ENCODE data around the gene CSMD2. TPM values are rescaled to one million over a fixed set of nuclear protein-coding genes. Genes with fewer than 3 reads are reported as not detected.

CSMD2 gene
- total RNA-seq, 2 donors from 2014 or later: not detected

DNA sequence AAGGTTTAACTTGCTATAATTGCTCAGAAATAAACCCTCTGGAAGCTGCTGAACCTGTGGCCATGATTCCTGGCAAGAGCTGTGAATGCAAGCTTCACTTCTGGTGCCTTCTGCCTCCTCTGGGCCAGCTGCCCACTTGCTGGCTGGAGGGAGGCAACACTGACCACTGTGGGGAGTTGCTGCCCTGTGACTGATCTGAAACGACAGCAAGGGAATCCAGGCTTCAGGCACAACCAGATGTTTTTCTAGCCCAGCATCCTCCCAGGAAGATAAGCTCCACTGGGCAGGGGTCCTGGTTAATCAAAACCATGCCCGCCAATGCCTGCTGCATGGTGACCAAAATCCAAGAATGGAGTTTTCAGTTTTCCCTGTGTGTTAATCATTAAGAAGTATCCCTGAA lies 481.1 kb downstream of the CSMD2 start:
- DNase-seq (no peak), ATAC-seq (no peak)
- Mint-ChIP-seq H3K27ac (no peak overlapping the region), H3K4me3 (no peak overlapping the region), H3K27me3 (peaks cover 60% of the 10 kb centered on the region), H3K36me3 (ENCODE audit: low read depth) (peaks cover 3% of the 10 kb centered on the region), H3K4me1 (peaks cover 2% of the 10 kb centered on the region)
- no peaks in the 10 kb centered on the region for H3K9me3 ChIP-seq (ENCODE audit: control insufficient read depth, low read length, poor library complexity, severe bottlenecking)

DNA sequence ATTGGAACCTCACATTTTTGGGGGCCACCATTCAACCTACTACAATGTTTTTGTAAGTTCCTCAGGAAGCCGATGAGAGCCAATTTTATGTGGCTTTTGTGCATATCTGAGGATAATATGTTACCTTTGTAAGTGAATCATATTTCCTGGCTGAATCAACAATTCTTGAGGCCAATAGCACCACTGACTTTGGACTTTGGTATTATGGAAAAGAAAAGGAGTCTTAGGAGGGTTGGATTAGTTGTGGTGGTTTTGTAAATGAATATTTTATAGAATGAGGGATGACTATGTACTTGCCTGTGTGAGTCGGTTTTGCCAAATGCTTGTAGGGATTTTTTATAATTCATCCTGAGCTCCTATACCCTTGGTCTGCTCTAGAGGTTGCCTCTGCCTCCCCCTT lies 482.7 kb downstream of the CSMD2 start:
- no peak overlapping the region for H3K27ac Mint-ChIP-seq
- no peaks in the 10 kb centered on the region for H3K9me3 ChIP-seq (ENCODE audit: control insufficient read depth, low read length, poor library complexity, severe bottlenecking)
- peaks cover 52% of the 10 kb centered on the region for H3K27me3 Mint-ChIP-seq
- H3K4me1 Mint-ChIP-seq: peaks cover 2% of the 10 kb centered on the region
- no peak for DNase-seq
- H3K36me3 Mint-ChIP-seq (ENCODE audit: low read depth): peaks cover 3% of the 10 kb centered on the region
- H3K4me3 Mint-ChIP-seq: no peak overlapping the region
- no peak for ATAC-seq

DNA sequence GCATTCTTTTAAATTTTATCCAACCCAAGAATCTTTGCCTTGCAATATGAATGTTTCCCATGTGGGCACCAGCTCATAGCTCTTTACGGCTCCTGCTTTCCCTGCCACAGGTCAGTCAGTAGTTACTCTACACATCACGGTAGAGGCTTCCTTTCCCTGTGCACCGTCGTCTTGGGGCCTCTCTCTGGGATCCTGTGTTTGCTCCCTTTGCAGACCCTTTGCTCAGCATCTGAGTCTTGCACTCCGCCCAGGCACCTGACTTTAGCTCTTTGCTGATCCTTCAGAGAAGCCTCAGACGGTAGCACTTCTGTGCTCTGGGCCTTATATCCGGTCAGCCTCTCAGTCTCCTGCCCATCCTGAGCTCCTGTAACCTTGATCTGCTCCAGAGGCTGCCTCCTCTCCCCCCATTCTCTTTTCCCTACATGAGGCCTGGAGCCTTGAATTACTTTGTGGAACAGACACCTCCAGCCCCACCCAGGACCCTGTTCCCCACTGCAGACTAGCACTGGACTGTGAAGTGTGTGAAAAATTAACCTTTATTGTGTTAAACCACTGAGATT lies 484.7 kb downstream of the CSMD2 start:
- Mint-ChIP-seq H3K36me3 (ENCODE audit: low read depth) (peaks cover 3% of the 10 kb centered on the region), H3K4me3 (no peak overlapping the region), H3K27ac (no peak overlapping the region), H3K27me3 (peaks cover 31% of the 10 kb centered on the region), H3K4me1 (peaks cover 2% of the 10 kb centered on the region)
- ATAC-seq: no peak
- no peak for DNase-seq
- H3K9me3 ChIP-seq (ENCODE audit: control insufficient read depth, low read length, poor library complexity, severe bottlenecking): no peaks in the 10 kb centered on the region

DNA sequence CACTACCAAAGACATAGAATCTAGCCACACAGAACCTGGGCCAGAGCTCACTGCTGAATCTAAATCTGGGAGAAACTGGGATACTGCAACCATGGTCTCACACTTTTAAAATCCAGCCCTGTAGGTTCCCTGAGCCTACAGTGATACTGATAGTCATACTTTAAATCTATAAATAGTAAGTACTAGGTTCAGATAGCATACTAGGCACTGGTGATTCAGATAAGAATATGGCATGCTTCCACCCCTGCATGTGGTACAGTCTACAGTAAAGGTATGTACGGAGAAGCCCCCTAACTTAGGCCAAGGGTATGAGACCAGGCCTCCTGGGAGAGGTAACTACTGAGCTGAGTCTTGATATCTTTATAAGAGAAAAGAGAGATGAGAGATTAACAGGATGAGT lies 494.5 kb downstream of the CSMD2 start:
- Mint-ChIP-seq H3K27ac (no peak overlapping the region), H3K36me3 (ENCODE audit: low read depth) (no peaks in the 10 kb centered on the region), H3K4me1 (no peaks in the 10 kb centered on the region), H3K4me3 (no peak overlapping the region), H3K27me3 (peaks cover 35% of the 10 kb centered on the region)
- no peak for DNase-seq
- no peaks in the 10 kb centered on the region for H3K9me3 ChIP-seq (ENCODE audit: control insufficient read depth, low read length, poor library complexity, severe bottlenecking)
- ATAC-seq: no peak

DNA sequence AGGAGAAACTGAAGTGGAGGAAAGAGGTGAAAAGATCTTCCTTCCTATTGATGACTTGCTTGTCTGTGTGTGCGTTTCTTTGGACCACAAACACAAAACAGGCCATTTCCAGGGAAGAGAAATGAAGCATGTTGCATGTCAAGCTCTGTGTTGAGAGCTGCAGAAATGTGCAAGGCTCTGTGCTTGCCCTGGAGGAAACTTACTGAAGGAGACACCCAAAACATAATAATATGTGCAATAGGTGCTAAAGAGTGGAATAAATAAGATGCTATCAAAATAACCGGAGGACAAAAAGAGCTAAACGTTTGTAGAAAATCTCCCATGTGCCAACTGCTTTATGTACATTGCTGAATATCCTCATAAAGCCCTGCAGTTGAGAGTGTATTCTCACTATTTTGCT lies 496.3 kb downstream of the CSMD2 start:
- ATAC-seq (no peak), DNase-seq (no peak)
- no peaks in the 10 kb centered on the region for H3K4me1 Mint-ChIP-seq
- peaks cover 37% of the 10 kb centered on the region for H3K27me3 Mint-ChIP-seq
- no peaks in the 10 kb centered on the region for H3K36me3 Mint-ChIP-seq (ENCODE audit: low read depth)
- H3K27ac Mint-ChIP-seq: no peak overlapping the region
- no peaks in the 10 kb centered on the region for H3K9me3 ChIP-seq (ENCODE audit: control insufficient read depth, low read length, poor library complexity, severe bottlenecking)
- H3K4me3 Mint-ChIP-seq: no peak overlapping the region

DNA sequence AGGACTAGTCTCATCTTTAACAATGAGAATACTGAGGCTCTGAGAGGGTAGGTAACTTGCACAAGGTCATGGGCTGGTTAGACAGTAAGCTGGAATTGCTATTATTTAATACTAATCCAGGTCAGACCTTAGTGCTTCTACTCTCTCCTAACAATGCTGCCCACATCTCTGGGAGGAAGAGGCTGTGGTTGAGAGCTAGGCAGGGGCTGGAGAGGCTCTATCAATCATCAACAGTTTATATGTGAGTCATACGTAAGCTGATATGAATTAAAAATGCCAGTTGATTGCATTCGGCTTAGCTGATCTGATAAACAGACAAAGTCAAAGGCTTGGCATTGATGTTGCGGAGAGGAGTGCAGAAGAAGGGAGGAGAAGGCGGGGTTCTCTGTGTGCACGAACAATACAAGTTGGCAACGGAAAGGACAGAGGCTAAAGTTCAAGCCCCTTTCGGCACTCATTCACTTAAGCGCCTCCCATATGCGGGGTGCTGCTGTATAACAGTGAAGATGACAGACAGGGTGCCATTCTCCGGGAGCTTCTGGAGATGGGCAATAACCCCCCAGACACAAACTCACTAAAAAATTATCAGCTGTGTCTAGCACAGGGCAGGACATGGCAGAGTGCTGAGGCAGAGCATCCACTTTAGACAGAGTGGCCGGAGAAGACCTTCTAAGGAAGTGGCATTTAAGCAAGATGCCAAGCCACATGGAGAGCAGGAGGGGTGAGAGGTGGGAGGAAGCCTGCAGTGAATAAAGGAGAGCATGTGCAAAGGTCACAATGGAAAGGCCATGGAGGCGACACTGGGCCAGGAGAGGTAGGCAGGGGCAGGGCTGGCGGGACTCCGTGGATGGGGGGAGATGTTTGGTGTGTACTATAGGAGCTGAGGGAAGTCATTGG lies 497.4 kb downstream of the CSMD2 start:
- no peaks in the 10 kb centered on the region for H3K9me3 ChIP-seq (ENCODE audit: control insufficient read depth, low read length, poor library complexity, severe bottlenecking)
- ATAC-seq (no peak), DNase-seq (no peak)
- Mint-ChIP-seq H3K4me1 (no peaks in the 10 kb centered on the region), H3K27me3 (peaks cover 38% of the 10 kb centered on the region), H3K27ac (peak overlapping the region; percentile 24), H3K36me3 (ENCODE audit: low read depth) (no peaks in the 10 kb centered on the region), H3K4me3 (no peak overlapping the region)

DNA sequence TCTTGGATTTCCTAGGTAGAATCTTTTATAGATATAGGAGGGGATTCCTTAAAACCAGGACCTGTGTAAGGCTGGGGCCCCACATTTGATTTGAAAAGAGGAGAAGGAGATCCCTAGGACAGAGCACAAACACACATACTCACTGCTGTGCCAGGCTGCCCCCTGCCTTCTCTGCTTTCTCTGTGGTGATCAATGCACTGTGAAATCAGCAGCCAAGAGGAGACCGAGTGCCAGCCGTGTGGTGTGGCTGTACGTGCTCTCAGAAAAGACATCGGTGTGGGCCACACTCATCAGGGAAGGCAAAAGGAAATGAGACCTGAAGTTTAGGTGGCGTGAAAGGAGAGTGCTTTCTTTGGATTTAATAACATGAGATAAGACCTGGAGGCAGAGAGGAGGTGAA lies 498.4 kb downstream of the CSMD2 start:
- no peak overlapping the region for H3K27ac Mint-ChIP-seq
- no peaks in the 10 kb centered on the region for H3K9me3 ChIP-seq (ENCODE audit: control insufficient read depth, low read length, poor library complexity, severe bottlenecking)
- peaks cover 3% of the 10 kb centered on the region for H3K4me1 Mint-ChIP-seq
- H3K27me3 Mint-ChIP-seq: peaks cover 43% of the 10 kb centered on the region
- no peaks in the 10 kb centered on the region for H3K36me3 Mint-ChIP-seq (ENCODE audit: low read depth)
- ATAC-seq: no peak
- H3K4me3 Mint-ChIP-seq: no peak overlapping the region
- DNase-seq: no peak

DNA sequence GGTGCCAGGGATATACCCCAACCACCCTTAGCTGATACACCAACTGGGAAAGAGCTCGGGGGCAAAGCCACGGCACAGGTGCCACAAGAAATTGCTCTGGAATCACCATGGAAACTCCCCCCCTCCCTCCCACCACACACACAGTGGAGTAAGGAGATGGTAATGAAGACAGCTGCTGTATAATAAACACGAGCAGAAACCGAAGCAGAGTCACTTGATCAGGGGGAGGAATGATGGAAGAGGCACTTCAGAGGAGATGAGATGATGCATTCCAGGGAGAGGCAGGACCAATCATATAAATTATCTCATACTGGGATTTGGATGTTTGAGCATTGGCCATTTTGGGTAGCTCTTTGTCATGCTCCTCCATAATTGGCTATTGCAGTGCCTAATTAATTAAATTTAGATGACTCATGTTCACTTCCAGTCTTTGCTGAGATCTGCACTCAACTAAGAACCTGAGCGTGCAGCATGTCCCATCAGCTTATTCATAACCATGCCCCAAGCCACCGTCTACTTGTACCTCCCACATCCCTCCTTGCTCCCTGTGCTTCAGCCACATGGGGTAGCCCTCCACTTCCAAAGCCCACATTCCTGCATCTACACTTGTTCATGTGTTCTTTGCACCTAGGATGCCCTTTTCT lies 503.1 kb downstream of the CSMD2 start:
- H3K9me3 ChIP-seq (ENCODE audit: control insufficient read depth, low read length, poor library complexity, severe bottlenecking): no peaks in the 10 kb centered on the region
- Mint-ChIP-seq H3K4me3 (no peak overlapping the region), H3K36me3 (ENCODE audit: low read depth) (peaks cover 2% of the 10 kb centered on the region), H3K4me1 (peaks cover 3% of the 10 kb centered on the region), H3K27ac (no peak overlapping the region), H3K27me3 (peaks cover 46% of the 10 kb centered on the region)
- DNase-seq (no peak), ATAC-seq (no peak)

DNA sequence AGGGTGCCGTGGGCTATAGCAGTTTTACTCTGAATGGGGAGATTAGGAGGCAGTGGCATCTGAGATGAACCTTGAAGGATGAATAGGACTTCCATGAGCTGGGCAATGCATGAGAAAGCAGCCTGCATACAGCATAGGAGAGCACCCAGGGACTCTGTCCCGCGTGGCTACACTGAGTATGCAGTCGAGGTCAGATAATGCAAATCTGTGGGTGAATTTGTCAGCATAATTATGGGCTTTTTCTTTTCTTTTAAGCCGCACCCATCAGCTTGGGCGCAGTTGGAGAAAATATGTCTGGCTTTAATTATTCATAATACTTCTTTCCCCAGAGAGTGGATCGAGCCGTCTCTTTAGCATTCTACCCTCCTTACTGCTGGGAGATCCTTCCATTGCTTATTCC lies 504.1 kb downstream of the CSMD2 start:
- DNase-seq (no peak), ATAC-seq (no peak)
- H3K9me3 ChIP-seq (ENCODE audit: control insufficient read depth, low read length, poor library complexity, severe bottlenecking): no peaks in the 10 kb centered on the region
- Mint-ChIP-seq H3K27ac (no peak overlapping the region), H3K36me3 (ENCODE audit: low read depth) (peaks cover 2% of the 10 kb centered on the region), H3K4me3 (no peak overlapping the region), H3K27me3 (peaks cover 39% of the 10 kb centered on the region), H3K4me1 (peaks cover 3% of the 10 kb centered on the region)

DNA sequence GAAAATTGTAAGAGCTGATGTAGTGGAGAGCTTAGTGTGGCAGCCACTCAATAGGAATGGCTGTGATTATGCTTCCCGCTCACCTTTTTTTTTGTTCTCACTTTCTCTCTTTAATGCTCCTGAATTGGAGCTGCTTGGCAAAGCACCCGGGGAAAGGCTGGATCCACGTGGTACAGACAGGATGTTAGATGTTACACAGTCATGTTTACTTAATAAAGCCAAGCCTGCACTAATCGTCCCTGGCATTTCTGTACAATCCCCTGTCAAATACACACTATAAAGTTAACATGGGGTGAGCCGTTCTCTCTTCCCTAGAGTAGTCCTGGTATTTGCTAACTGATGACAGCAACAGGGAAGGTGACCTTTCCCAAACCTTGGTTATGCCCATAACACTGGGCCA lies 504.8 kb downstream of the CSMD2 start:
- H3K27me3 Mint-ChIP-seq: peaks cover 36% of the 10 kb centered on the region

DNA sequence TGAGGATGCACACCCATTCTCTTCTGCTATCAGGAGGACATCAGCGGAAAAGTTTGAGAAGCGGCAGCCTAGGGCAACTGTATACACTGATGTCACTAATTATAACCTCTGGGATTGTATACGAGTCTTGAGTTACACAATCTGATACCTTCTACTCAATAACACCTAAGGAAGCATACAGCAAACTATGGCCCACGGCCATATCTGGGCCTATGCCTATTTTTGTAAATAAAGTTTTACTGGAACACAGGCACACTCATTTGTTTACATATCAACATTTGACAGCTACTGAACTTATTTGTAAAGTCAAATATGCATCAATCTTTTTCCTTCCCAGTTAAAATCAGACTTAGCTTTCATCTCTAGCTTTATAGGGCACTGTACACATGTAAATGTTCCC lies 505.4 kb downstream of the CSMD2 start:
- H3K9me3 ChIP-seq (ENCODE audit: control insufficient read depth, low read length, poor library complexity, severe bottlenecking): no peaks in the 10 kb centered on the region
- DNase-seq (no peak), ATAC-seq (no peak)
- peaks cover 3% of the 10 kb centered on the region for H3K4me1 Mint-ChIP-seq
- peaks cover 2% of the 10 kb centered on the region for H3K36me3 Mint-ChIP-seq (ENCODE audit: low read depth)
- no peak overlapping the region for H3K27ac Mint-ChIP-seq
- H3K4me3 Mint-ChIP-seq: no peak overlapping the region
- peaks cover 36% of the 10 kb centered on the region for H3K27me3 Mint-ChIP-seq

More for the DNA sequence above, 504.8 kb downstream of the CSMD2 start:
- H3K36me3 Mint-ChIP-seq (ENCODE audit: low read depth): peaks cover 2% of the 10 kb centered on the region
- ATAC-seq (no peak), DNase-seq (no peak)
- H3K4me3 Mint-ChIP-seq: no peak overlapping the region
- no peaks in the 10 kb centered on the region for H3K9me3 ChIP-seq (ENCODE audit: control insufficient read depth, low read length, poor library complexity, severe bottlenecking)
- H3K4me1 Mint-ChIP-seq: peaks cover 3% of the 10 kb centered on the region
- no peak overlapping the region for H3K27ac Mint-ChIP-seq

DNA sequence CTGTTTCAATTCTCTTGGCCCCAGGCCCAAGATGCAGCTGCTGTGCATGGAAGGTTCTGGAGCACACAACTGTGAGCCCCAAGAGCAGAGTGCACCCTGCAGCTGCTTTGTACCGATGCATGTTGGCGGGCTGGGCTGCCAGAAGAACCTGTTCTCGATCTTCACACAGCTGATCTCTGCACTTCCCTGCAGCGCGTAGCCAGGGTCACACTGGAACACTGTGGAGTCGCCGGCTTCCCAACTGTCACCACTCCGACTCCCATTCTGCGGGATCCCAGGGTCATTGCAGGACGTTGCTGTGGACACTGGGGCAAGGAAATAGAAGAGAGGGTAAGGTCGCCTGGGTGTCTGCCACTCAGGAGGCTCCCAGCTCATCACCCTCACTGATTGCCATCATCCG lies 507.2 kb downstream of the CSMD2 start:
- Mint-ChIP-seq H3K27me3 (peaks cover 43% of the 10 kb centered on the region), H3K4me1 (peaks cover 3% of the 10 kb centered on the region), H3K27ac (no peak overlapping the region), H3K36me3 (ENCODE audit: low read depth) (peaks cover 2% of the 10 kb centered on the region), H3K4me3 (no peak overlapping the region)
- DNase-seq: no peak
- ATAC-seq: no peak
- H3K9me3 ChIP-seq (ENCODE audit: control insufficient read depth, low read length, poor library complexity, severe bottlenecking): no peaks in the 10 kb centered on the region

DNA sequence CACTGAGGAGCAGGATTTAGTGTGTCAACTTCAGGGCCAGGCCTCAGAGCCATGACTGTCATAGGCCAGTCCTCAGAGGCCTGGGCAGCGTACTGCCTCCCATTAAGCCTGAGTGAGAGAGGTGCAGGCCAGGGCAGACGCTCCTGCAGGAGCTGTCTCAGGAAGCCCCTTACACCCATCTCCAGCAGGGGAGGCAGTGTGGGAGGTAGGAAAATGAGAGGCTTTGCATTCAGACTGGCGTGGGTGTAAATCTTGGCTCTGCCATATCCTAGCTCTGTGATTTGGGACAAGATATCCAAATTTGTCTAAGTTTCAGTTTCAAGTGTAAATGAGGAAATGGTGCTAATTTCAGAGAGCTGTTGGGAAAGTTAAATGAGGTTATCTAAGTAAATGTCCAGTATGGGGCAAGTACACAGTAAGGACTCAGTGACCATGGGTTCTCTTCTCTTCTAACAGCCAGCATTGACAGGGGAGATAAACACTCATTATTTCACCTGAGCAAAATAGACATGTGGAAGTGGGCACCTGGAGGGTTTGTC lies 508.5 kb downstream of the CSMD2 start:
- DNase-seq: no peak
- Mint-ChIP-seq H3K27ac (no peak overlapping the region), H3K4me1 (no peaks in the 10 kb centered on the region), H3K36me3 (ENCODE audit: low read depth) (peaks cover 2% of the 10 kb centered on the region), H3K4me3 (no peak overlapping the region), H3K27me3 (peaks cover 37% of the 10 kb centered on the region)
- no peaks in the 10 kb centered on the region for H3K9me3 ChIP-seq (ENCODE audit: control insufficient read depth, low read length, poor library complexity, severe bottlenecking)
- ATAC-seq: no peak

Data from T-helper 17 cell (primary cell).